Activated naive CD8-positive, alpha-beta T cell treated with anti-CD3 and anti-CD28 coated beads, Interleukin-2, amount 10 ng/mL, durations not matched to agents 7 days and 5 days (primary cell): Measurements from ENCODE around the gene KIAA0930. TPM values are rescaled to one million over a fixed set of nuclear protein-coding genes. Genes with fewer than 3 reads are reported as not detected.

Experiments used
- ATAC-seq: fragments of 150-1000 bp; cut with Tn5 transposase; one replicate; pipeline ENCODE4 v1.10.0; 2021; ENCODE audit warnings: low read depth, moderate library complexity
- POLR2A ChIA-PET: fragments of 350-600 bp; sonication (Branson Sonifier 250); formaldehyde crosslinking; loops from one replicate; lab custom pipeline; 2021; ENCODE audit warnings: antibody characterized with exemption; lab: Charles Lee
- DNase-seq: peaks from one replicate; pipeline ENCODE4 v3.0.0; 2021
- H3K27ac Mint-ChIP-seq: one replicate; pipeline ENCODE4 v1.8.0; 2022; ENCODE audit warnings: mild to moderate bottlenecking, mixed read lengths
- H3K27me3 Mint-ChIP-seq: one replicate; pipeline ENCODE4 v1.8.0; 2022; ENCODE audit warnings: mild to moderate bottlenecking, moderate library complexity, mixed read lengths
- H3K36me3 Mint-ChIP-seq: one replicate; pipeline ENCODE4 v1.8.0; 2021; ENCODE audit warnings: mild to moderate bottlenecking, mixed read lengths
- H3K4me1 Mint-ChIP-seq: one replicate; pipeline ENCODE4 v1.8.0; 2021; ENCODE audit warnings: mixed read lengths
- H3K4me3 Mint-ChIP-seq: one replicate; pipeline ENCODE4 v1.8.0; 2022; ENCODE audit warnings: mild to moderate bottlenecking, moderate library complexity, mixed read lengths
- H3K9me3 Mint-ChIP-seq: one replicate; pipeline ENCODE4 v1.8.0; 2021; ENCODE audit warnings: mixed read lengths
- total RNA-seq, 2 experiments: library from RNA; stranded (reverse); gene quantifications; one replicate each; pipeline ENCODE4 v1.2.3, GENCODE V29; 2021

KIAA0930 gene
- total RNA-seq, 2 experiments from 2014 or later = 38.0 to 41.9 TPM

DNA sequence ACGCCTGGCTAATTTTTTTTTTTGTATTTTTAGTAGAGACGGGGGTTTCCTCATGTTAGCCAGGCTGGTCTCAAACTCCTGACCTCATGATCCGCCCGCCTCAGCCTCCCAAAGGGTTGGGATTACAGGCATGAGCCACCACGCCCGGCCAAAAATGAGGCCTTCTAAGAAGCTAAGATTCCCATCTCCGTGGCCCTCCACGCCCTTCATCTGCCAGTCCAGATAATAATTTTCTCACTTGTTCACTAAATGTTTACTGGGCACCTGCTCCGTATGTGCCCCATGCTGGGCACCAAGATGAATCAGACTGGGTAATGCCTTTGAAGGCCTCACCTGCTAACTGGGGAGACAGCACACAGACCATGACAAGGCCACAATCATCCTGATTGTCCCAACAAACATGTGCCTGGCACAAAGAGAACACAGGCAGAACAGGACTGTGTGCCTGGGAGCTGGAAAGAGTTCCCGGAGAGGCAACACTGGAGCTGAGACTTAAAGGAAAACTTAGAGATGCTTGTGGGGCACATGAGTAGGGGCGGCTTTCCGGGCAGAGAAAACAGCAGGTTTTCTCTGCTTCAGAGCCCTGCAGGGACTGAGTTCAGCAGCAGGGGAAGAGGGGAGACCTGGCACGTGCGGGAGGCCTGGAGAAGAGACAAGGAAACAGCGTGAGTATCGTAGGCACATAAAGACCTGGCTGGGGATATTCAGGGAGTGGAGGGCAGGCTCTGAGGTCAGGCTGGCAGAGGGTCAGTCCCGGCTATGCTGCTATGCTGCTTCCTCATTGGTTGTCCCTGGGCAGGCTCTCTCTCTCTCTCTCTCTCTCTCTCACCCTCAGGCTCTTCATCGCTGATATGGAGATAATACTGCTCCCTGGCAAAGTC lies 2.4 kb downstream of the KIAA0930 start:
- Mint-ChIP-seq H3K9me3 (no peaks in the 10 kb centered on the region), H3K36me3 (no peaks in the 10 kb centered on the region), H3K27ac (no peak overlapping the region), H3K4me1 (peaks cover 35% of the 10 kb centered on the region), H3K27me3 (peaks cover 3% of the 10 kb centered on the region), H3K4me3 (no peak overlapping the region)
- DNase-seq (no peak), ATAC-seq (no peak)
- POLR2A ChIA-PET = no interaction called here

DNA sequence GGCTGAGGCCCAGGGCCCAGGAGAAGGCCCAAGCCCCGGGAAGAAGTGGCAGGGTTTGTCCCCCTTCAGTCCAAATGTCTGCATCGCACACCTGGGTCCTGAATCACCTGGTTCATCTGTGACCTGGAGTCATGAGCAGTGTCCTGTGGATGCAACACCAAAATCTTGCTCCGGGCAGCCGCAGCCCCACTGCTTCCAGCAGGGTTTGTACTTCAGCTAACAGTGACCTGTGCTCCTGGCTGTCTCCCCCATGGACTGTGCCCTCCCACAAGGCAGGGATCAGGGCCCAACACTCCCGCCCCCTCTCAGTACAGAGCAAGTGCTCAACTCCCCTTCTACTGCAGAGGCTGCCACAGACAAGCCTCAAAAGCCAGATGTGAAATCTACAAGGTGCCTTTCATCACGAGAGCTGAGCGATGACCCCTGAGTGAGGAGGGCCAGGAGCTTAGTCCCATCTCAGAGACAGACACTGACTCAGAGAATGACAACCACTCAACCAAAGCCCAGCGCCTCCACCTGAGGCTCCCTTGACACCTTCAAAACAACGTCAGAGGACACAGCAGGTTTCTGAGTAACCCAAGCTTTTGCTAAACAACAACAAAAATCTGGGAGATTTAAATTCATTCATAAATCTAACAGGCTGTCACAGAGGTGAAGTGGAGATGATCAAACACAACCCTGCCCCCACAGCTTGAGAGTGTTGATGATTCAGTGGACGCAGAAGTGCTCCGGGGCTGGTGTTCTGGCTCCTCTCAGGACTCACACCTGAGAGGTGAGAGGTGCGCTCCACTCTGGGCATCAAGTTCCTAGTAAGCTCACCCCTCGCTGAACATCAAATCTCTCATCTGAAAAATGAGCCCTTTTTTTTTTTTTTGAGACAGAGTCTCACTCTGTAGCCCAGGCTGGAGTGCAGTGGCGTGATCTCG lies 3.4 kb downstream of the KIAA0930 start:
- no peaks in the 10 kb centered on the region for H3K9me3 Mint-ChIP-seq
- H3K27ac Mint-ChIP-seq = no peak overlapping the region
- no peak for DNase-seq
- H3K4me3 Mint-ChIP-seq = no peak overlapping the region
- H3K4me1 Mint-ChIP-seq = peaks cover 35% of the 10 kb centered on the region
- ATAC-seq = no peak
- POLR2A ChIA-PET = no interaction called here
- H3K36me3 Mint-ChIP-seq = no peaks in the 10 kb centered on the region
- peaks cover 3% of the 10 kb centered on the region for H3K27me3 Mint-ChIP-seq

DNA sequence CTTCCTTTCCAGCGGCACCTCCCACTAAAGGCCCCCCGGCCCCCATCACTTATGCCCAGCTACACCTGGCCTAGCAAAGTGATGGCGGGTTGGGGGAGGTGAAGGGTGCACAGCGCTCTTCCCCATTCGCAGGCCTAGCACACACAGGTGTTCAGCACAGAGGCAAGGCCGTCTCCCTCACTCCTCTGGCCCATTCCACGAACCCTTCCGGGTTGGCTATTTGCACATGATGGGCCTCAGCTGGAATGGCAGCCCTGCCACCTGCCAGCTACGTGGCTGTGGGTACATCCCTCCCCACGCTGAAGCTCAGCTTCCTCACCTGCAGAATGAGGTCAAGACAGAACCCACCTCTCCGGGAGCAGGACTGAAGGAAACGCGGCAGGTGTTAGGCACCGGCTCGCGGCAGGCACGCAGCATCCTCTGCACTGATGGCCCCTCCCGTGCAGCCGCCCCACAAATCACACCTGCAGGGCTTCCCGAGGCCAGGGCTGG lies 4.8 kb downstream of the KIAA0930 start:
- POLR2A ChIA-PET = interaction anchor here (1.8 to 1.9 kb wide), 2 partner anchors 63 to 72 kb away, joined by 6 read pairs; partner anchors contain the start of gene NUP50
- Mint-ChIP-seq H3K27ac (peak overlapping the region; percentile 75), H3K27me3 (no peaks in the 10 kb centered on the region), H3K36me3 (no peaks in the 10 kb centered on the region), H3K4me3 (peak overlapping the region; percentile 61), H3K4me1 (peaks cover 24% of the 10 kb centered on the region), H3K9me3 (no peaks in the 10 kb centered on the region)
- DNase-seq (no peak), ATAC-seq (no peak)

- H3K9me3 Mint-ChIP-seq = no peaks in the 10 kb centered on the region
- no peaks in the 10 kb centered on the region for H3K36me3 Mint-ChIP-seq
- H3K4me1 Mint-ChIP-seq = peaks cover 23% of the 10 kb centered on the region
- POLR2A ChIA-PET = interaction anchor here (0.9 to 1.9 kb wide), 5 partner anchors 11 to 72 kb away, joined by 3 to 6 read pairs (median 4); partner anchors contain the start of gene NUP50
- peak overlapping the region; percentile 61 for H3K4me3 Mint-ChIP-seq
- no peaks in the 10 kb centered on the region for H3K27me3 Mint-ChIP-seq
- ATAC-seq (peak; percentile 95), DNase-seq (peak; percentile 63)
- peak overlapping the region; percentile 75 for H3K27ac Mint-ChIP-seq
These were observed 5.5 kb downstream of the KIAA0930 start for GRCh38 chr22:45235101-45235777.

DNA sequence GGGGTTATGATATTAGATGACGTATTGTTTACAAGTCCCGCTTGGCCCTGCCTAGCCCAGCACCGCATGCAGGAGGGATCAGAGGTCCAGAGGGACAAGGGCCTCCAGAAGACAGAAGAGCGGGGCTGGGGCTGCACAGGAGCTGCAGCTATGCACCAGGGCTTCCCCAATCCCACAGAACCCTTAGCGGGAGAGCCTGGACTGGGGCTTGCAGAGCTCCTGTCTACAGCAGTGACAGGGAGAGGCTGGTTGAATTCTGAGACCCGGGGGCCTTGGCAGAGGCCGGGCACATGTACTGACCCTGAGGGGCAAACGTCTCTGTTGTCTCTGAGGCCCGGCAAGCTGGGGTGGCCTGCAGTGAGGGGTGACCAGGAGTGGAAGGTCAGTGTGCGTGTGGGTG lies 6.9 kb downstream of the KIAA0930 start:
- H3K27me3 Mint-ChIP-seq = no peaks in the 10 kb centered on the region
- DNase-seq (no peak), ATAC-seq (no peak)
- H3K9me3 Mint-ChIP-seq = no peaks in the 10 kb centered on the region
- no peak overlapping the region for H3K4me3 Mint-ChIP-seq
- POLR2A ChIA-PET = interaction anchor here (0.6 to 1.8 kb wide), 4 partner anchors 51 to 91 kb away, joined by 3 to 6 read pairs (median 4); partner anchors contain the start of gene NUP50
- no peak overlapping the region for H3K27ac Mint-ChIP-seq
- peaks cover 14% of the 10 kb centered on the region for H3K4me1 Mint-ChIP-seq
- no peaks in the 10 kb centered on the region for H3K36me3 Mint-ChIP-seq

GRCh38 chr22:45233386-45233785 lies 7.3 kb downstream of the KIAA0930 start:
- DNase-seq (no peak), ATAC-seq (no peak)
- Mint-ChIP-seq H3K4me3 (no peak overlapping the region), H3K36me3 (no peaks in the 10 kb centered on the region), H3K9me3 (no peaks in the 10 kb centered on the region), H3K27ac (no peak overlapping the region), H3K27me3 (no peaks in the 10 kb centered on the region), H3K4me1 (peaks cover 14% of the 10 kb centered on the region)
- POLR2A ChIA-PET = interaction anchor here (1.0 kb wide), 1 partner anchor 68 kb away, joined by 3 read pairs; no protein-coding TSS in a partner anchor

- POLR2A ChIA-PET = interaction anchor here (0.7 kb wide), 1 partner anchor 182 kb away, joined by 5 read pairs; the partner anchor contains the start of gene SMC1B
- Mint-ChIP-seq H3K9me3 (no peaks in the 10 kb centered on the region), H3K27me3 (no peaks in the 10 kb centered on the region), H3K4me3 (no peak overlapping the region), H3K27ac (no peak overlapping the region), H3K4me1 (peaks cover 18% of the 10 kb centered on the region), H3K36me3 (no peaks in the 10 kb centered on the region)
- no peak for DNase-seq
- no peak for ATAC-seq
These were observed 9.4 kb downstream of the KIAA0930 start for GRCh38 chr22:45231293-45231692.

GRCh38 chr22:45230026-45230721 lies 10.5 kb downstream of the KIAA0930 start:
- ATAC-seq (no peak), DNase-seq (no peak)
- POLR2A ChIA-PET = interaction anchor here (0.7 kb wide), 1 partner anchor 183 kb away, joined by 5 read pairs; the partner anchor contains the start of gene SMC1B
- Mint-ChIP-seq H3K27me3 (no peaks in the 10 kb centered on the region), H3K9me3 (no peaks in the 10 kb centered on the region), H3K4me3 (no peak overlapping the region), H3K27ac (no peak overlapping the region), H3K4me1 (peaks cover 10% of the 10 kb centered on the region), H3K36me3 (no peaks in the 10 kb centered on the region)

GRCh38 chr22:45229181-45229580 lies 11.5 kb downstream of the KIAA0930 start:
- H3K4me3 Mint-ChIP-seq = no peak overlapping the region
- H3K4me1 Mint-ChIP-seq = peaks cover 10% of the 10 kb centered on the region
- DNase-seq (no peak), ATAC-seq (no peak)
- POLR2A ChIA-PET = no interaction called here
- H3K27me3 Mint-ChIP-seq = no peaks in the 10 kb centered on the region
- H3K9me3 Mint-ChIP-seq = no peaks in the 10 kb centered on the region
- no peak overlapping the region for H3K27ac Mint-ChIP-seq
- no peaks in the 10 kb centered on the region for H3K36me3 Mint-ChIP-seq

- peaks cover 10% of the 10 kb centered on the region for H3K4me1 Mint-ChIP-seq
- H3K4me3 Mint-ChIP-seq = no peak overlapping the region
- no peak for ATAC-seq
- no peaks in the 10 kb centered on the region for H3K36me3 Mint-ChIP-seq
- no peak overlapping the region for H3K27ac Mint-ChIP-seq
- no peaks in the 10 kb centered on the region for H3K27me3 Mint-ChIP-seq
- no peaks in the 10 kb centered on the region for H3K9me3 Mint-ChIP-seq
- POLR2A ChIA-PET = no interaction called here
- DNase-seq = no peak
These were observed 12.3 kb downstream of the KIAA0930 start for GRCh38 chr22:45228401-45228754.

- Mint-ChIP-seq H3K9me3 (no peaks in the 10 kb centered on the region), H3K4me1 (peaks cover 10% of the 10 kb centered on the region), H3K4me3 (no peak overlapping the region), H3K27me3 (no peaks in the 10 kb centered on the region), H3K36me3 (no peaks in the 10 kb centered on the region), H3K27ac (no peak overlapping the region)
- POLR2A ChIA-PET = no interaction called here
- no peak for ATAC-seq
- DNase-seq = no peak
These were observed 12.9 kb downstream of the KIAA0930 start for GRCh38 chr22:45227645-45228400.
